SK-N-SH treated with all-trans-retinoic acid at 6 μM for 48 hours (cell line): Measurements from ENCODE around the gene TMEM59L.

ENCODE experiments used
- ATAC-seq: fragments of 200-7000 bp; cut with Tn5 transposase; 3 replicates; pipeline ENCODE4 v1.9.1; 2020; ENCODE audit warnings: mild to moderate bottlenecking, moderate library complexity
- ARNTL ChIP-seq: fragments of 450-650 bp; formaldehyde crosslinking; IDR thresholded peaks from 2 replicates; pipeline ENCODE4 v1.5.0; 2020; ENCODE audit warnings: low read depth, mild to moderate bottlenecking, moderate library complexity, borderline replicate concordance
- CSDC2 ChIP-seq: fragments of 250-450 bp; sonication (Bioruptor Pico); IDR thresholded peaks from 2 replicates; pipeline ENCODE4 v1.5.0; 2020; ENCODE audit warnings: mild to moderate bottlenecking, moderate library complexity
- CSRNP3 ChIP-seq: fragments of 250-450 bp; sonication (Bioruptor Pico); IDR thresholded peaks from 2 replicates; pipeline ENCODE4 v1.5.1; 2021; ENCODE audit warnings: mild to moderate bottlenecking, moderate library complexity
- ESRRG ChIP-seq: fragments of 250-450 bp; sonication (Bioruptor Pico); IDR thresholded peaks from 2 replicates; pipeline ENCODE4 v1.6.1; 2021; ENCODE audit warnings: mild to moderate bottlenecking
- GLIS3 ChIP-seq: fragments of 250-450 bp; sonication (Bioruptor Pico); IDR thresholded peaks from 2 replicates; pipeline ENCODE4 v1.5.0; 2020; ENCODE audit warnings: mild to moderate bottlenecking, moderate library complexity
- OSR1 ChIP-seq: fragments of 250-450 bp; sonication (Bioruptor Pico); IDR thresholded peaks from 2 replicates; pipeline ENCODE4 v1.8.0; 2022; ENCODE audit warnings: moderate library complexity, mild to moderate bottlenecking, inconsistent platforms
- PATZ1 ChIP-seq: fragments of 250-450 bp; sonication (Bioruptor Pico); IDR thresholded peaks from 2 replicates; pipeline ENCODE4 v1.8.0; 2020; ENCODE audit warnings: mild to moderate bottlenecking, moderate library complexity, borderline replicate concordance
- POU6F1 ChIP-seq: fragments of 250-450 bp; sonication (Bioruptor Pico); IDR thresholded peaks from 2 replicates; pipeline ENCODE4 v1.8.0; 2021; ENCODE audit warnings: low read depth, mild to moderate bottlenecking, moderate library complexity, borderline replicate concordance
- PPARA ChIP-seq: fragments of 250-450 bp; sonication (Bioruptor Pico); IDR thresholded peaks from 2 replicates; pipeline ENCODE4 v1.5.0; 2020; ENCODE audit warnings: mild to moderate bottlenecking, borderline replicate concordance
- RARB ChIP-seq: fragments of 250-450 bp; sonication (Bioruptor Pico); IDR thresholded peaks from 2 replicates; pipeline ENCODE4 v1.8.0; 2021; ENCODE audit warnings: mild to moderate bottlenecking, moderate library complexity
- SNAI2 ChIP-seq: fragments of 250-450 bp; sonication (Bioruptor Pico); IDR thresholded peaks from 2 replicates; pipeline ENCODE4 v1.5.0; 2020; ENCODE audit warnings: mild to moderate bottlenecking, moderate library complexity
- TCF4 ChIP-seq: fragments of 250-450 bp; sonication (Bioruptor Pico); IDR thresholded peaks from 2 replicates; pipeline ENCODE4 v1.8.0; 2021; ENCODE audit warnings: mild to moderate bottlenecking, moderate library complexity, borderline replicate concordance
- TOX ChIP-seq: fragments of 250-450 bp; sonication (Bioruptor Pico); IDR thresholded peaks from 2 replicates; pipeline ENCODE4 v1.8.0; 2021; ENCODE audit warnings: mild to moderate bottlenecking, moderate library complexity, borderline replicate concordance
- ZC3H10 ChIP-seq: fragments of 250-450 bp; sonication (Bioruptor Pico); IDR thresholded peaks from 2 replicates; pipeline ENCODE4 v1.5.1; 2021; ENCODE audit warnings: mild to moderate bottlenecking, moderate library complexity
- ZFP3 ChIP-seq: fragments of 250-450 bp; sonication (Bioruptor Pico); IDR thresholded peaks from 2 replicates; pipeline ENCODE4 v1.5.0; 2020; ENCODE audit warnings: mild to moderate bottlenecking, moderate library complexity
- ZFP30 ChIP-seq: fragments of 450-650 bp; formaldehyde crosslinking; IDR thresholded peaks from 2 replicates; pipeline ENCODE4 v1.5.0; 2022; ENCODE audit warnings: mild to moderate bottlenecking, moderate library complexity
- ZNF565 ChIP-seq: fragments of 450-650 bp; formaldehyde crosslinking; conservative IDR thresholded peaks from 2 replicates; pipeline ENCODE4 v1.5.0; 2020; ENCODE audit warnings: low read depth, mild to moderate bottlenecking, moderate library complexity
- ZNF70 ChIP-seq: fragments of 450-650 bp; formaldehyde crosslinking; IDR thresholded peaks from 2 replicates; pipeline ENCODE4 v1.5.0; 2020; ENCODE audit warnings: mild to moderate bottlenecking, moderate library complexity
- ZNF8 ChIP-seq: fragments of 450-650 bp; formaldehyde crosslinking; IDR thresholded peaks from 2 replicates; pipeline ENCODE4 v1.5.0; 2020; ENCODE audit warnings: mild to moderate bottlenecking, moderate library complexity
- TF ChIP-seq, protein P1 (sequence below): fragments of 250-450 bp; sonication (Bioruptor Pico); IDR thresholded peaks from 2 replicates; pipeline ENCODE4 v1.5.1; 2020; ENCODE audit warnings: low read depth, mild to moderate bottlenecking, moderate library complexity

The TMEM59L gene

GRCh38 chr19:18603958-18604819, 8.5 kb upstream of the TMEM59L start:
- no peak for TF ChIP-seq SNAI2
- TF ChIP-seq PPARA (CRISPR knock-in tag) = no peak
- no peak for TF ChIP-seq ZC3H10 (CRISPR knock-in tag)
- TF ChIP-seq ZNF70 (CRISPR knock-in tag) = no peak
- TF ChIP-seq, protein P1, sequence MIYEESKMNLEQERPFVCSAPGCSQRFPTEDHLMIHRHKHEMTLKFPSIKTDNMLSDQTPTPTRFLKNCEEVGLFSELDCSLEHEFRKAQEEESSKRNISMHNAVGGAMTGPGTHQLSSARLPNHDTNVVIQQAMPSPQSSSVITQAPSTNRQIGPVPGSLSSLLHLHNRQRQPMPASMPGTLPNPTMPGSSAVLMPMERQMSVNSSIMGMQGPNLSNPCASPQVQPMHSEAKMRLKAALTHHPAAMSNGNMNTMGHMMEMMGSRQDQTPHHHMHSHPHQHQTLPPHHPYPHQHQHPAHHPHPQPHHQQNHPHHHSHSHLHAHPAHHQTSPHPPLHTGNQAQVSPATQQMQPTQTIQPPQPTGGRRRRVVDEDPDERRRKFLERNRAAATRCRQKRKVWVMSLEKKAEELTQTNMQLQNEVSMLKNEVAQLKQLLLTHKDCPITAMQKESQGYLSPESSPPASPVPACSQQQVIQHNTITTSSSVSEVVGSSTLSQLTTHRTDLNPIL (CRISPR knock-in tag) = no peak
- TF ChIP-seq OSR1 (CRISPR knock-in tag) = no peak
- TF ChIP-seq TOX (CRISPR knock-in tag) = no peak
- no peak for TF ChIP-seq ESRRG (CRISPR knock-in tag)
- no peak for TF ChIP-seq ZFP30 (CRISPR knock-in tag)
- no peak for ATAC-seq

DNA sequence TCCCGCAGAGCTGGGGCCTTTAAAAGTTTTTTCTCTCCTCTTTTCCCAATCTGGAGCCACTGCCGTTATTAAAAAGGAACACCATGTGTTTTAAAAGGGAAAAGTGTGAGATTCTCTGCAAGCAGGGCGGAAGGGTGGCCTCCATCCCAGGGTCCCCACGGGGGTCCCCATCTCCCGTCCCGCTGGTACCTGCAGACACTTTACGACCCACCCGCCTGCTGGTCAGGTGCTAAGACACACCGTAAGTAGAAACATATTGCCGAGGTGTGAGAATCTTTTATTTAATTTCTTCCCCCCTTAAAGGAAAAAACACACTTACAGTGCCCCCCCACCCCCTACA, 7.9 kb upstream of the TMEM59L start:
- TF ChIP-seq RARB (CRISPR knock-in tag) (no peak), ZNF70 (CRISPR knock-in tag) (no peak), OSR1 (CRISPR knock-in tag) (no peak), ZNF8 (CRISPR knock-in tag) (no peak), SNAI2 (no peak), PATZ1 (CRISPR knock-in tag) (no peak), CSRNP3 (no peak), ZNF565 (CRISPR knock-in tag) (no peak), ZFP3 (CRISPR knock-in tag) (no peak), POU6F1 (CRISPR knock-in tag) (no peak), ARNTL (CRISPR knock-in tag) (no peak), PPARA (CRISPR knock-in tag) (no peak)
- TF ChIP-seq, protein P1 (CRISPR knock-in tag) = no peak
- ATAC-seq = no peak

GRCh38 chr19:18605196-18605545, 7.5 kb upstream of the TMEM59L start:
- ATAC-seq = no peak
- TF ChIP-seq GLIS3 (CRISPR knock-in tag) (no peak), PPARA (CRISPR knock-in tag) (no peak), TOX (CRISPR knock-in tag) (no peak), TCF4 (CRISPR knock-in tag) (no peak), CSDC2 (CRISPR knock-in tag) (no peak), SNAI2 (no peak)
